Measurements from ENCODE around the gene ATAD2B.

Gene ATAD2B

DNA sequence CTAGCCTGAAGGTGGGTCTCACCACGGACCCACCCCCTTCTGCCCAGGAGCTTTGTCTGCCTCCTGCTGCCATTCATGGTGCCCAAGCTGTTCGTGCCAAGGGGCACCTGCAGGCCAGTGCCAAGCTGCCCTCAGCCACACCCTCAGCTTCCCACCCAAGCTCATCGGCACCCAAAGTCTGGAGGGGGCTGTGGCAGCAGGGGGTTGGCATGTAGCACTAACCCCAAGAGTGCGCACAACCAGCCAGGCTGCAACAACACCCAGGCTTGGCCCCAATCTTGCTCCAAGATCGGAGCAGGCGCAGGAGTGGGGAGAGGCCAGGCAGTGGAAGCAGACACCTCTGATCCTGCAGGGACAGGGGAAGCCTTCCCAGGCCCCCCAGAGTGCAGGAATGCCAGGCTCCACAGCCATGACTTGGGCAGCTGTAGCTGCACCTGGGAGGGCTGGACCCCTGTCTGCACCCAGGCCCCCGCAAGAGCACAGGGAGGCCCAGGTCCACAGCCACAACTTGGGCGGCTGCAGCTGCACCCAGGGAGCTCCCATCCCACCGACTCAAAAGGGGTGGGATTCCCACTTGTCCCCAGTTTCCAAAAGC lies 89.9 kb downstream of the ATAD2B start:
- DNase-seq (ENCODE audit: low spot score), result no peak

DNA sequence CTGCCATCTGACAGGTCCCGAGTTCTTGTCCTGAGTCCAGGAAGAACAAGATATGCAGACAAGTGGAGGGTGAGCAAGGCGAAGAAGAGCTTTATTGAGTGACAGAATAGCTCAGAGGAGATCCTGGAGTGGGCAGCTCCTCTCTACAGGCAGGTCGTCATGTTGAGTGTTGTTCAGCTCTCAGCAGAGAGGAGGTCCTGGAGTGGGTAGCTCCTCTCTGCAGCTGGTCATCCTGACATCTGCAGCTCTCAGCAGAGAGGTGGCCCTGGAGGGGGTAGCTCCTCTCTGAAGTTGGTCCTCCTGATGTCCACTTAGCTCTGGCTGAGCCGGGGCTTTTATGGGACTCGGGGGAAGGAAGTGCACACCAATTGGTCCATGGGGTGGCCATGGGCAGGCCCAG lies 90.4 kb downstream of the ATAD2B start:
- no peak for DNase-seq (ENCODE audit: low spot score)

DNA sequence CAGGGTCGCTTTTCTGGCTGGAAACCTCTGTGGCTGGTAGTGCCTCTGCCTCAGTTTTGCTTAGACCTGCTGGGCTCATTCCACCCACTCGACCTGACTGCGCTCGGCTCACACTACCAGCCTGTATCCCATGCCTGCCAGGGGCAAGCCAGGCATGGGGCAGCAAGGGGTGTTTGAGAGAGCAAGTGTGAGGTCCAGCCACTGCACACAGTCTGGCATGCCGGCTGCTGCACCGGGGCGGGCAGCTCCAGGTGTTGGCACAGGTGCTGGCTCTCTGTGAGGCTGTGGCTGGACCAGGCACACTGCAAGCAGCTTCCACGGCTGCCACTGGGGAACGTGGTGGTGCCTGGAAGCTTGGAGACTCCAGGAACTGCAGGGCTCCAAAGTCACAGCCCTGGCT lies 90.9 kb downstream of the ATAD2B start:
- no peak for DNase-seq (ENCODE audit: low spot score)

DNA sequence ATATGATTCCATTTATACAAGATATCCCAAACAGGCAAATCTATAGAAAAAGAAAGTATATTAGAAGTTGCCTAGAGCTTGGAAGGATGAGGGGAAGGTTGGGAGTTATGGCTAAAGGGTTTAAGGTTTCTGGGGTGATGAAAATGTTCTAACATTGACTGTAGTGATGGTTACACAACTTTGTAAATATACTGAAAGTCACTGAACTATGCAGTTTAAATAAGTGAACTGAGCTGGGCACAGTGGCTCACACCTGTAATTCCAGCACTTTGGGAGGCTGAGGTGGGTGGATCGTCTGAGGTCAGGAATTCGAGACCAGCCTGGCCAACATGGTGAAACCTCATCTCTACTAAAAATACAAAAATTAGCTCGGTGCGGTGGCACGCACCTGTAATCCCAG lies 91.5 kb downstream of the ATAD2B start:
- DNase-seq (ENCODE audit: low spot score), result no peak

DNA sequence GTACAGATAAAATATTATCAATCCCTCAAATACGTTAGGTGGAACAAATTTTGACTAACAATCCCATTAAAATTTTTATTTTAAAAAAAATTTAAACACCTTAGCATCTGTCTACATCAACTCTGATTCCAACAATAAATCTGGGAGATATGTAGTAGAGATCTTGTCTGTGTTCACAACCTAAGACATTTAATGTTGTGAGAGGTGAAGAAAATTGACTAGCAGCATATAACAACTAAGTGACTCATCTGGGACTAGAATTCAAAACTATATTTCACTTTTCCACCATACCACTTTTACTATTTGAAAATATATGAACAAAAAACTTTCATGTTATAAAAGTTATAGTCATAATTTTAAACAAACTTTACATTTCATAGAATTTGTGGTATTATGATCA lies 97.9 kb downstream of the ATAD2B start:
- DNase-seq (ENCODE audit: low spot score), result no peak

DNA sequence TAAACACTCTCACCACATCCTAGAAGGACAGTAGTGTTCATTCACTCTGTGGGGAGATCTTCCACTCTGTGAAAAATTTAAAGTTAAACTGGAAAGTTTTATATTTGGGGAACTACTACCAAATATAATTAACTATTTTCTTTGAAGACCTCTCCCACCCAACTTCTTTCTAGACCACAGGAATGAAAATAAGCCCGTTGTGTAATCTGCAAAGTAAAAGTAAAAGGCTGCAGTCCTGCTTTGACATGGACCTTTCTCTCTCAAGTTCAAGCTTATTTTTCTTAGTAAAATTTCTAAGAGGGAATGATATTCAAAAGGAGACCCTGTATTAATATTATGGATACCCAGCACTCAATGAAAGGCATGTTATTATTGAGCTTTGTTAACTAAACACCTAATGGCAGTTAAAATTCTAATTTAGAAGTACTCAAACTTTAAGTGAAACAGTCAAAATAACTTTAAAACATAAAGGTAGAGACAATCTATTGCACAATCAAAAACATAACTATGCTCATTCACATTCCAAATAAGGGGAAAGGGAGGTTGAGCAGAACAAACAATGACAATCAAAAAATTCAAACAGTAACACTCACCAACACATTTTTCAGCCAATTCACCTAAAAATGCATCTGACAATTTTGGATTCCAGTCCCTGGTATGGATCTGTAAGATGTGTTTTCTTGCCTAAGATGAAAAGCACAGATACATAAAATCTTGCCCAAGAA lies 98.5 kb downstream of the ATAD2B start:
- no peak for DNase-seq (ENCODE audit: low spot score)

DNA sequence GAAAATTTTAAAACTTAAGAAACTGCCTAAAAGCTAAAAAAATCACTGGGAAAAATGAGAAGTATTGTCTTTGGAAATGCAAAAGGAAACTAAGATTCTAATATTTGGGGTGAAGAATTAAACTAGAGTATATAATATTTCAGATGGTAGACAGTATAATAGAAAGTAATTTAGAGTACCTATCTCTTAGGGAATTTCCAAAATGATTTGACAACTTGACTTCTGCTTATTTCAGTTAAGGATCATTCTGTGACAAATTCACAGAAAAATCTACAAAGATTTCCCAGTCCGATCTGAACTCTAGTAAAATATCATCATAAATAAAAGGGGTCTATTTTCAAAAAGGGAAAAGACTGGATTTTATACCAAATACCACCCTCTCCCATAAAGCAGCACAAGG lies 99.6 kb downstream of the ATAD2B start:
- DNase-seq (ENCODE audit: low spot score), result no peak

DNA sequence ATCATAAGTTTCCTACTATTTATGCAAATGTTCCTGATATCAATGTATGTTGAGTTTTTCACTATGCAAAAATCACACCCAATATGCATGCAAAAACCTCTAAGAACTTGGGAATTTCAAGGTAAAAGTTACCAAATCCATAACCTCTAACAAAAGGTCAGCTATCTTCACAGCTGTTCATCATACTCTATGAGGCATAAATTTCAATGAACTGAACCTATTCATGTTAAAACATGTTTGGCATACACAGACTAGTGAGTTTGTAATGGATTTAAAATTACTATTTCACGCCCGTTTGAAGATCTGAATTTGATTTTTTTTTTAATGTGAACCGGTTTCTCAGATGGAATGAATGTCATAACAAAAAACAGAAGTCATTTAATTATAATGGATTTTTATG lies 100.2 kb downstream of the ATAD2B start:
- DNase-seq (ENCODE audit: low spot score), result no peak

DNA sequence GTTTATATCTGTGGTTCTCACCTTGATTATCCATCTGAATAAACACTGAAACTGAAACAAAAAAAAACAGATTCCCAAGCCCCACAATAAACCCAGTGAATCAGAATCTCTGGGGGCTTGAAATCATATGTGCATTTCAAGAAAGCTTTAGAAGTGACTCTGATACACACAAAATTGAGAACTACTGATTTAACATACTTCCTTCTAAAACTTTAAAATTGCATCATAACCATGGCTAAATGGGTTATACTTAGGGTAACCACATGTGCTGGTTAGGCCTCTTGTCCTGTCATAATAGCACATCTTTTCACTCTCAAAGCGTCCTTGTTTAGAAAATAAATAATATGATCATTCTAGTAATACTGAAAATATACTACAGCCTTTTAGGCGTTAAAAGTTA lies 100.9 kb downstream of the ATAD2B start:
- no peak for DNase-seq (ENCODE audit: low spot score)

DNA sequence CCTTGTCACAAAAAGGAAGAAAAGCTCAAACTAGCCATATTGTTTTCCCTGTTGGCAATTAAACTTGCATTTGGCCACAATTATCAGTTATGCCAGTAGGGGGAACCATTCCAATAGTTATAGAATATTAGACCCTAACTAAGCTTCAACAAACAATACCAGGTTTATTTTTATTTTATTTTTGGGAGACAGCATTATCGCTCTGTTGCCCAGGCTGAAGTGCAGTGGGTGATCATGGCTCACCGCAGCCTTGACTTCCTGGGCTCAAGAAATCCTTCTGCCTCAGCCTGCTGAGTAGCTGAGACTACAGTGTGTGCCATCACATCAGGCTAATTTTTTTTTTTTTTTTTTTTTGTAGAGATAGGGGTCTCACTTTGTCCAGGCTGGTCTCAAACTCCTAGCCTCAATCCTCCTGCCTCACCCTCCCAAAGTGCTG lies 102.1 kb downstream of the ATAD2B start:
- DNase-seq (ENCODE audit: low spot score), result no peak

DNA sequence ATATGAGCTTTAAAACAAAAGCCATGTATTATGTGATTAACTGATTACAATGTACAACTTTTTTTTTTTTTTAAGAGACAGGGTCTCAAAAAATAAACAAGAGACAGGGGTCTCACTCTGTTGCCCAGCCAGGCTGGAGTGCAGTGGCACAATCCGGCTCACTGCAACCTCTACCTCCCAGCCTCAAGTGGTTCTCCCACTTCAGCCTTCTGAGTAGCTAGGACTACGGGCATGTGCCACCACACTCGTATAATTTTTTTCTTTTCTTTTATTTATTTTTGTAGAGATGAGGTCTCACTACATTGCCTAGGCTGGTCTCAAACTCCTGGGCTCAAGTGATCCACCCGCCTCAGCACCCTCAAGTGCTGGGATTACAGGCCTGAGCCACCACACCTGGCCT lies 103.1 kb downstream of the ATAD2B start:
- no peak for DNase-seq (ENCODE audit: low spot score)

DNA sequence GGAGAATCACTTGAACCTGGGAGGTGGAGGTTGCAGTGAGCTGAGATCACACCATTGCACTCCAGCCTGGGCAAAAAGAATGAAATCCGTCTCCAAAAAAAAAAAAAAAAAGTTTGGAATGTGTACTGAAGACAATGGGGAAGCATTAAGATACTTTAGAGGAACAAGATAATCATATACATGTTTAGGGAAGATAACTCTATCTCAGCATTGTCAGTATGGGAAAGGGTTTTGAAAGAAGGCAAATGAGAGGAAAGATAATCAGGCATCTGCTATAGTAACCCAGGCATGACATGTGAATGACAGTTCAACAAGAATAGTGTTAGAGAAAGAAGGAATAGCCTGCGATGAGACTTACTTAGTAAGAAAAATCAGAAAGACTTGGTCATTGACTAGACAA lies 112.0 kb downstream of the ATAD2B start:
- DNase-seq (ENCODE audit: low spot score), result no peak

DNA sequence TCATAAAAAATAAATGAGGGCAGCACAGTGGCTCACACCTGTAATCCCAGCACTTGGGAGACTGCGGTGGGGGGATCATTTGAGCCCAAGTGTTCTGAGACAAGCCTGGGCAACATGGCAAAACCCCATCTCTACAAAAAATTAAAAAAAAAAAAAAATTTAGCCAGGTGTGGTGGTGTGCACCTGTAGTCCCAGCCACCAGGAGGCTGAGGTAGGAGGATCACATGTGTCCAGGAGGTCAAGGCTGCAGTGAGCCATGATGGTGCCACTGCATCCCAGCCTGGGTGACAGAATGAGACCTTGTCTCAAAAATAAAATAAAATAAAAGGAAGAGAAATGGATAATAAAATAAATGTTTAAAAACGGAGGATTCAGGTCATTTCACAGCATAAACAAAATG lies 113.5 kb downstream of the ATAD2B start:
- no peak for DNase-seq (ENCODE audit: low spot score)

DNA sequence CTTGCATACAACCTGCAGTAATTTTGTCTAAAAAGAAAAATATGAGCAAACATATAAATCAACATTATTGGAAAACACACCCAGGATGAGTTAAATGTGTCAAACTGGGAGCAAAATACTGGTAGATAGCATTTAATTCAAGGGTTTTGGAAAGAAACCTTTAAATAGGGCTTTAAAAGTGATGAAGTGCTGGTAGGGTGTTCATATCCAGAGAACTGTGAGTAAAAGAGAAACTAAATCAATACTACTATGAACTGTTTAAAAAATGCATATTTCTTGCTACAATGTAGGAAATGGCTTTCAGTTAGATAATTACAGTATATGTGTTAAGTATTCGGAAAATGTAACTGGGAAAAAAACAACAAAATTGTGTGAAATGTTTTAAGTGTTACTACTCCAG lies 117.8 kb downstream of the ATAD2B start:
- DNase-seq (ENCODE audit: low spot score), result no peak

DNA sequence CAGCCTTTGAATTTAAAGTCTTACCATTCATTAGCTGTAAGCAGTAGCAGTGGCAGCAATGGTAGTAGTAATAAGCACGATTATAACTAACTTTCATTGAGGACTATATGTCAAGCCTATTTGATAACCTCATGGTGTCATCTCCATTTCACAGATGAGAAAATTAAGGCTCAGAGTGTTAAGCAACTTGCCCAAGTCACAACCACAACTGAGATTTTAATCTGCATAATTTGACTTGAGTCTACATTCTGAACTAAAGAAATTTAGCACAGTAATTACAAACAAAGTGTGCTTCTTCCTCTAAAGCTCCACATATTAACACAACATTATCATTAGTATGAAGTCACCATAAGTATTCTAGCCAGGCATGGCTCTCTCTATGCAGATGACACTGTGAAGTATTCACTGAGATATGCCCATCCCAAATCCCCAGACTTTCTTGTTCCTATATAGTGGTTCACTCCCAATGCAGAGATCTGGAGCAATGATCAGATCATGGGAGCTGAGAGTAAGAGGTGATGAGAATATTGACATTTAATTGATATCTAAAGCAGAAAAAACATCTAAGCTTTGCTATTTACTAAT lies 120.2 kb downstream of the ATAD2B start:
- DNase-seq (ENCODE audit: low spot score), result no peak

DNA sequence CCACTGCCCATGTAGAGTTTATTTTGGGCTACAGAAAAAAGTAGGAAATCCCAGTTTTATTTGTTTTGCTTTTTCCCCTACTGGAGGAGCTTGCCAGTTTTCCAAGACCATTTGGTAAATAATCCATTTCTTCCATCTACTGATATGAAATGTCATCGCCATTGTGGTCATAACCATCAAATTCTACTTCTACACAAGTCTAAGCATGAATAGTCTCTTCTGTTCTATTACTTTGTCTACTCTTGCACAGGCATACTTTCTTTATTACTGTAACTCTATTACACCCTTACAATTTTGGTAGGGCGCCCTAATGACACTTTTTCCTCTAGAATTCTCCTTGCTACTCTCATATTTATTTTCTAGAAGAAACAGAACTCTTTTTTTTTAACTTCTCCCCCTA lies 120.7 kb downstream of the ATAD2B start:
- DNase-seq (ENCODE audit: low spot score), result no peak

DNA sequence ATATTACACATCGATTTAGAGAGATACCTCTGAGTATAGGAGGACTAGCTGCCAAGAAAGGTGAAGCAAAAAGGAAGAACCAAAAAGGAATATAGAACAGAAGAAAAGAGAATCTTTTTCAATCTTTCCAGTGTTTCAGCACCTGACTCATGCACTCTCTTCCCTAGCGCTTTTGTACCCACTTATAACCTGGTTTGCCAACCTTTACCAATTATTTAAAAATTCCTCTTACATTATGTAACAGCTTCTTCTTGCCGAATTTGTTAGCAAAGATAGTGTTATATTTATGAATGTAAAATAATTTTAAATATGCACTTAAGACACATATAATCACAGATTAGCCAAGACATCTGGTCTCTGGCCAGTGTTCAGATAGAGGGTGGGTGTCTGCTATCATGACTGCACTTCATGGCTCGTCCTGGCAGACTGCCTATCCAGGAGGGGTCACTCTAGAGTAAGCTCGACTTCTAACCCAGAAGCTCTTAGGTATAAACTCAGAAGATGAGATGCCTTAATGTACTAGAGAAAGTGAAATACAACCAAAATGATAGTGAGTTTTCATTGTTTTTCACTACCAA lies 122.9 kb downstream of the ATAD2B start:
- no peak for DNase-seq (ENCODE audit: low spot score)

DNA sequence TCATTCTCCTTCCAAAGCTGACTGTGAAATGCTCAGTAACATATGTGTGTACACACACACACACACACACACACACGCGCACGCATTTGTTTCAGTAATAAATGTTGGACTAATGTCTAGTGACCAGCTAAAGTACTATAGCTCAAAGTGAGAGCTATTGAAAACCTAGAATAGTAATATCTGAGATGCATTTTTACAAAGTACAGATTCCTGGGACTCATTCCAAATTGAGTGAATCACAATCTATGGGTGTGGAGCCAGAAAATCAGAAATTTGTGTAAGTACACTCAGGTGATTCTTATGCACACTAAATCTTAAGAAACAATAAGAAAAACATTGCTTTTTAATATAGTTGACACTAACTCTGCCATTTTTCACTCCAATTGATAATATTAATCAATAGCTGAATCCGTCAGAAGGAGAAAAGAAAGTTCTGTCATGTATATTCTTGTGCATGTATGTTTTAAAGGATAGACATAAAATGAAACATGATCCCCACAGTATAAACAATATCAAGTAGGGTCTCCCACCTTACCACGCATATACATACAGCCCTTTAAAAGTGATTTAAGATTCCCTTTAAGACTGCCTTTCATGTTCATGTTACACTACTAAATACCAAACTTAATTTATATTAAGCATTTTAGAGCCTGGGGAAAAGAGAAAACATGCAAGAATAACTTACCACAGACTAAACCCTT lies 123.5 kb downstream of the ATAD2B start:
- DNase-seq (ENCODE audit: low spot score), result no peak

DNA sequence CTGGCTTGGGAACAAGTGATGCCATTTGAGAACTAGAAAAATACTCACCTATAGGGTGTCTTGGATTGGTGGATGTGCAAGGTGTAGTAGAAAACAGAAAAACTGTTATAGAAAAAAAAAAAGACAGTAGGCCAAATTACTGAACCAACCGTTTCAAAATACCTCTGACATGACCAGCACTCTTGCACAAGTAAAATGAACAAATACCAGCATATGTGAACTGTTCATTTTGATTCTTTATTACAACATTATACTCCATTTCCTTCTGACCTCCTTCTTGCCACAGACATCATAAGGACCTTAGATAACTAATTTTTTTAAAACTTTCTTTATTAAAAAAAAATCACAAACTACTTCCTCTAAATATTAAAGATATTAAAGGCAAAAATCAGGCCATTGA lies 125.5 kb downstream of the ATAD2B start:
- no peak for DNase-seq (ENCODE audit: low spot score)

DNA sequence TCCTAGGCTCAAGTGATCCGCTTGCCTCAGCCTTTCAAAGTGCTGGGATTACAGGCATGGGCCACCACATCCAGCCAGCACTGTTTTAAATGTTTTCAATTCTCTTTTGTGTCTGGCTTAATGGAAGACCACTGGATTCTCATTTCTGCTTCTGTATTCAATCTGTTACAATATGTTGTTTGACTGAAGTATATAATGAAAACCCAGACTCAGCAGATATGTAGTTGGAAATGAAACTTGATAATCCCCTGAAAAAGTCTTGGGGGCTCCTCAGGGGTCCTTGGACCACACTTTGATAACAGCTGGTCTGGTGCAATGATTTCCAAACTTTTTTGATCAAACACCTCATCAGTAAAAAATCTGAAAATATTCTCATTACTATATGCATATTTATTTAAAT lies 132.7 kb downstream of the ATAD2B start:
- no peak for DNase-seq (ENCODE audit: low spot score)

DNA sequence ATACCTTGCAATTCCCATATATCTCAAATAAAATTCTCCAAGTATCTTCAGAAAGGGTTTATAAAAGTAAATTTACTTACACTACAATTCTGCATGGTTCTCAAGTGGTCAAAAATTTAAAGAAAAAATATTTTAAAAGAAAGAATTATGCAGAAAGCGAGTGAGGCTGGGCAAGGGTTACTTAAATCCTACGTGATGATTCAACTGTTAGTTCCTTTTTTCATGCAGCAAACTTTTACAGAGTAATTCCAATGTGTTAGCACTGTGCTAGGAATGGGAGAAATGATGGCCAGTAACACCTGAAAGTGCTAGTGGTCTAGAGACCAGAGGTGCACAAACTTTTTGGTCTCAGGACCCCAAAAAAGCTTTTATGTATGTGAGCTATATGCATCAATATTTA lies 133.4 kb downstream of the ATAD2B start:
- no peak for DNase-seq (ENCODE audit: low spot score)

DNA sequence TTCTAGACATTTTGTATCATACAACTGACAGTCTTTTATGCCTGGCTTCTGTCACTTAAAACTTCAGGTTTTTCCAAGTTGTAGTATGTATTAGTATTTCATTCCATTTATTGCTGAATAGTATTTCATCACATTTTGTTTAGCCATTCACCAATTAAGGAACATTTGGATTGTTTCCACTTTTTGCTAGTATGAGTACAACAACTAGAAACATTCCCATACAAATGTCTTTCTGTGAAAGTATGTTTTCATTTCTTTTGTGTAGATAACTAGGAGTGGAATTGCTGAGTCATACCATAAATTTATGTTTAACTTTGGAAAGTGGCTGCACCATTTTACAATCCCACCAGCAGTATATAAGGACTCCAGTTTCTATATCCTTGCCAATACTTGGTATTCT lies 135.9 kb downstream of the ATAD2B start:
- DNase-seq (ENCODE audit: low spot score), result no peak

DNA sequence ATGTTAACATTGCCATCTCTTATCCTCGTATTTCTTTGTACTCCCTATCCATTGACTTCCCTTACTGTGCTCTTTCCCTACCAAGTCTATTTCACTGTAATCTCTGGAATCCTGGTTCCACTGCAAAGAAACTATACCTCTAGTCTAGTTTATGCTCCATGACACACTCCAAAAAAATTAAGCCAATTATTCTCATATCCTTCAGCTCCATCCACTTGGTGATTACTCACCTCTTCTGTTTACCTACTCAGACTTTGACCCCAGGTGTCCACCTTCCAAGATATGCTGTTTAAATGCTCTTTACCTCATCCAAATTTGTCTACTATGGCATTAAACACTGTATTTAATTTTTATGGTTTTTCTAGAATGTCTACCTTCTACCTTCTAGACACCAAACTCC lies 137.9 kb downstream of the ATAD2B start:
- DNase-seq (ENCODE audit: low spot score), result no peak
